Stimulated activated CD8-positive, alpha-beta memory T cell treated with anti-CD3 and anti-CD28 coated beads, Interleukin-15, amount 100 ng/mL, for 4 hours (primary cell): ENCODE measurements around the gene HECTD2.
"Not testable (repeated sequence)": the region's sequence is repeated elsewhere in the genome, so short reads cannot be mapped to it uniquely, and the experiment has no call there.

ENCODE experiments used
- DNase-seq, 2 donors: peaks; one replicate each; pipeline ENCODE4 v3.0.0-alpha.2; 2020; ENCODE audit warnings: low read depth in 2 of 2

The HECTD2 gene

DNA sequence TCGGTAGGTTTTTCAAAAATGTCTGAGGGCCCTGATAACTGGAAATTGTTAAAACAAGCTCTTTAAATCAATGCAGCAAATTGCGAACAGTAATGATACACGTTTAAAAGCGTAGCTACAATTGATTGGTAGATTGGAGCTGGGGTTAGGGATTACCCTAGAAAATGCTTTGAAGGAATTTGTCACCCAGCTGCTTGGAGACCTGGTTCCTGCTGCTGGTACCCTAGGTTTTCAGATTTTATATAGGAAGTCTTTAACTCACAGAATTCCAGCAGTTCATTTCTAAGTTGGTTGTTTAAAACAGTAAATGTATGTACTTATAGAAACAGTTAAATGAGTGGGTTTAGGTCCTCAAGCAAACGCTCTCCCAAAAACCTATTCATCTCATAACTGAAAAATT, 1.5 kb downstream of the HECTD2 start:
- no peak for DNase-seq

DNA sequence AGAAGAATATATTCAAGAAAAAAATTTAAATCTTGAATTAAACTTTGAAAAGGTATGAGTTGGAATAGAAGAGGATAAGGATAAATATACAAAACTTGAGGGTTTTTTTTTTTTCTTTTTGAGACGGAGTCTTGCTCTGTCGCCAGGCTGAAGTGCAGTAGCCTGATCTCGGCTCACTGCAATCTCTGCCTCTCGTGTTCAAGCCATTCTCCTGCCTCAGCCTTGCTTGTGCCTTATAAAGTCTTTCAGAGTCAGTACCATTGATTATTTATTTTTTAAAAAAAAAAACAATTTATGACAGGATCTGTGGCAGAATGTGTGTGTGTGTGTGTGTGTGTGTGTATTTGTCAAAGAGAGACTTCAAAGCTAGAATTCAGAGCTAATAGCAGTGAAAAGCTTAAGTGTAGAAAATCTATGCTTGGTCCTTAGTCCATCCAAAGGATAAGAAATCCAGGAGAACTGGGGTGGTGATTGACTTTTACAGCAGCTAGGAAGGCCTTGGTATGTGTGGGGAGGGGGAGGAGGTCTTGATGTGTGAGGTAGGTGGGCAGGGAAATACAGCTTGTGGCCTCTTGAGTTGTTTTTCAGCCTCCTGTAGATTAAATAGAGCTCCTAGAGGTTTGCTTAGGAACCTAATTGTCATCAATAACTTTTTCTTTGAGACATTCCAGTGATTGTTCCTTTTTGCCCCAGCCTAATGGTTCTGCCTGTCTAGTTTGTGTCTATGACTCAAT, 2.4 kb downstream of the HECTD2 start:
- no peak for DNase-seq

DNA sequence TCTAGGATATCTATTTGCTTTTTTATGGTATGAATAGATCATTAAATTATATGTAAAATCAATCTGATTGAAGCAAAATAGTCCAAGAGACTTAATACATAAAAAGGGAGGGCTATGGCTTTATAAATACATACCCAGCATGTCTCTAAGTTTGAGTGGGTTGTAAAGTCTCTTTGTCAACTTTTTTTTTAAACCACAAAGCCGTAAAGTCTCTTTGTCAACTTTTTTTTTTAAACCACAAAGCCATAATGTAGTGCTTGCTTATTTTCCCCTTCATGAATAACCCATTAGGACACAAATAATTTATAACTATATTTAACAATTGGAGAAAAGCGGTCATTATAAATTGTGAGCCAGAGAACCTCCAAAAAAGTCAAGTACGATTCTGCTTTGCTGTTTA, 5.7 kb downstream of the HECTD2 start:
- DNase-seq, result no peak

DNA sequence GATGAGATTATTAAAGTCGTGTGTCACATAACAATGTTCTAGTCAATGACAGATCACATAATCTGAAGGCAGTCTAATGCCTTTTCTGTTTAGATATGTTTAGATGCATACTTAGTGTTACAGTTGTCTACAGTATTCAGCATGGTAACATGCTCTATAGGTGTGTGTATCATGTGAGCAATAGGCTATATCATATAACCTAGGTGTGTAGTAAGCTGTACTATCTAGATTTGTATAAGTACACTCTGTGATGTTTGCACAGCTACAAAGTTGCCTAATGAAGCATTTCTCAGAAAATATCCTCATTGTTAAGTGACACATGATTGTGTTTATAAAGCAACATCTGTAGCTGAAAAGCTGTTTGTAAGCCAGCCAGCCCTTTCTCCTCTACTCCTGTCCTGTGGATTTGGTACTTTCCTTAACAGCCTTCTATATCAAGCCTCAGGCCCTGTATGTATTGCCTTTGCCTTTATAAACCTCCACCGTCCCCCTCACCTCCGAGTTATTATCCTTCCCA, 6.3 kb downstream of the HECTD2 start:
- DNase-seq, result no peak

DNA sequence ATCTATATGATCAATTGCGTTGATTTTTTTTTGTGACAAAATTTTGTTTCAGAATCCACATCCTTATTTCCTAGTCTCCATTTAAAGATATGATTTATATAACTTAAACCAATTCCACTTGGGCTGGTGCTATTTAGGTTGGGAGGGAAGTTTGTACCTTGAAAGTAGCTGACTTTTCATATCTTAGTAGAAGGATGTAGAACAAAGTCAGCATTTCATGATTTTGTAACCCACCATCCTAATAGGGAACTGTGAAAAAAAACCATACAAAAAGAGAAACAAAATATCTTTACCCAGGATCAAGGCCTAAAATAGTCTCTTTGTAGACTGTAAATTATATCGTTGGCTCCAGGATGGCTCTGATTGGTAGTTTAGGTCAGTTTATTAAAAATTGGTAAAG, 8.3 kb downstream of the HECTD2 start:
- DNase-seq, result no peak

DNA sequence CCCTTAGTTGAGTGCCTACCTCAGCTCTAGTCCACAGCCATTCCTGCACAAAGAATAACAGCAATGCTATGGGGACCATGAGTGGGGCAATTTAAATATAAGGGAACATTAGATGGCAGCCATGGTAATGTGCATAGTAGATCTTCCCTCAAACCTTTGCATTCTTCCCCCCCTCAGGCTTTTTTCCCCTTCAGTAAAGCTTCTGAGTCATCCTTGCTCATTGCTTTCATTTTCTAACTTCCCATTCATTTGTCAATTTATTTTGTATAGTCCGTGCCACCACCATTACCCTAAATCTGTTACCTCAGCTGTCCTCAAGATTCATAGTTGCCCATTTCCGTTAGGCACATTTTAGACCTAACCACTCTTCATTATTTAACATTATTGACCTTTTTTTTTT, 10.7 kb downstream of the HECTD2 start:
- no peak for DNase-seq

DNA sequence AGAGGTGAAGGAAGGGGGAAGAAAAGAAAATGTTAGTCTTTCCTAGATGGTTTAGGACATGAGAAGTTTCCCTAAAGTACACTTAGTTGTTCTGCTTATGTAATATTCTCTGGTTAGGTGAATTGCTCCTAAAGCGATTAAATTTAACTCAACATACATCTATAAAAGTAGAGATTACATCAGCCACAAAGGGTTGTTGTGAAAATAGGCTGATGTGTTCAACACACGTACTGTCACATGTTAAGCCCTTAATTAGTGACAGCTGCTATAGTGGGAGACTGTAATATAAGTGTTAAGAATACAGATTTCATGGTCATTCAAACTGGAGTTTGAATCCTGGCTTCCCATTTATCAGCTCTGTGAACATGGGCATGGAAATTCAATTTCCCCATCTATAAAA, 12.8 kb downstream of the HECTD2 start:
- DNase-seq, result no peak

DNA sequence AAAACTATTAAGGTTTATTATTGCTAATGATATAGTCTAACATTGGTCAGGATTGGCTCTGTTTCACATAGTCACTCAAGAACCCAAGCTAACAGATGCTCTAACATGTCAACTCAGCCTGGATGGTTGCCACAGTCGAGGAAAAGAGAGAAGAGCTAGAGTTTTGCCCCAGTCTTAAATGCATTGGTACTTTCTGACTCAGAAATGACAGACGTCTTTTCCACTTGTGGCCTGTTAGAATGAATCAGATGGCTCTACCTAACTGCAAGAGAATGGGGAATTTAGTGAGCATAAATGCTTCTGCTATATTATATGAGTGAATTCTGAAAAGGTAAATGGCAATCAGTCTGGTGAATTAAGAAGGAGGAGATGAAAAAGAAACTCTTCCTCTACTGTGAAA, 13.9 kb downstream of the HECTD2 start:
- no peak for DNase-seq

DNA sequence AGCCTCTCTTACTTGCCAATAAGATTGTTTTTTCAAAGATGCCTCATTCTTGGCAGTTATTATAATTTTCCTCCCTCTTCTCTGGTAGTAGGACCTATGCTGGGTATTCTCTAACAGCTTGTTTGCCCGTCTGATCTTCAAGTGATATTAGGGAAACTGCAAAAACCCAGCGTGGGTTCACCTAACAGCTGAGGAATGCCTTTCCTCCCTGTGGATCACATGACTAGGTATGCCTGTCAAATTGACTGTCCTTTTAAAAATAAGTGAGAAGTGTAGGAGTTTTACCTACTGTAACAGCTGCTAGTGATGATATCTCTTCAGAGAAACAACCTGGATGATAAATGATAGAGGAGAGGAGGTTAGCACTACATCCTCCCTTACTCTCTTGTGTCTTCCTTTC, 22.0 kb downstream of the HECTD2 start:
- DNase-seq, result no peak

DNA sequence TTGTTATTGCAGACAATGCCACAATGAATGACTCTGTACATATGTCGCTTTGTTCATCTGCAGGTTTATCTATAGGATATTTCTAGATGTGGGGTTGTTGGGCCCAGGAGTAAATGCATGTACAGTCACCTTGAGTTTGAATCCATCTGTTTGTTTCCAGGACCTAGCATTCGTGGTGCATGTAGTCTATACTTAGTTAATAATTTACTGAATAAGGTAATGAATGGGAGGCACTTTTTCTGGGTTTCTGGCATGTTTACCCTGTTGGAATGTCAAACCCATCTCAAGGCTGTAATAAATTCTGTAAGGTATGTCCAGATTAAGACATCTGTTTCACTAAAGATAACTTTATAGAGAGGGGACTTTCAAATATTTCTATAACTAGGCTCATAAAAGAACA, 23.5 kb downstream of the HECTD2 start:
- no peak for DNase-seq

DNA sequence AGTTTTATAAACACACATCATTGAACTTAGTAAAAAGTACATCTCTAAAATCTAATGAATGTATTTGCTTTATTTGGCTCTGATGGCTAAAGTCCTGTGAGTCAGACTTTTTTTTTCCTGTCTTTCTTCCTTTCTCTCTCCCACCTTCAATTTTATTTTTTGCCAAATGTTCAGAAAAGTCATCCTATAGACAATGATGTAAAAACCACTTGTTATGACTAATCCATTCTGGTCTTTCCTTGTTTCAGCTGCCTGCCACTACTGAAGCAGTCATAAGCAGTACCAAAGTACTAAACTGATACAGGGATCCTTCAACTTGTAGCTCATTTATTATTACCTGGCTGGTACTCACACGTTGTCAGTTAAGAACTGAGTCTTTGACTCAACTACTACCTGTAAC, 23.9 kb downstream of the HECTD2 start:
- DNase-seq, result no peak

DNA sequence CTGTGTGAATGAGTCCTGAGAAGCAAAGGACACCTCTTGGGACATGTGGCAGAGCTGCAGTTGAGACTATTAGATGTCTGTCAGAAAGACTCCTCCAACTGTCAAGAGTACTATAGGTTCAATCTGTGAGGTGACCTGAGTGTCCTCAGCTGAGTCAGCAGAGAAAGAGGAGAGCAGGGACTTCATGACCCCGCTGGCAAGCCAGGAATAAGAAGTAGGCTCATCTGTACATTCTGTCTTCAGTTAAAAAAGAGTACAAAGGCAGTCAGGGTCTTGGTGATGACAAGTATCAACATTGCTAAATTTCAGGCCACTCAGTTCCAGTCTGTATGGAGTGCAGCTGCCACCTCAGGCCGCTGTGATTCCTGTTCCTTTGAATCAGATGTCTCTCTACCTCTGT, 25.1 kb downstream of the HECTD2 start:
- DNase-seq, result no peak

DNA sequence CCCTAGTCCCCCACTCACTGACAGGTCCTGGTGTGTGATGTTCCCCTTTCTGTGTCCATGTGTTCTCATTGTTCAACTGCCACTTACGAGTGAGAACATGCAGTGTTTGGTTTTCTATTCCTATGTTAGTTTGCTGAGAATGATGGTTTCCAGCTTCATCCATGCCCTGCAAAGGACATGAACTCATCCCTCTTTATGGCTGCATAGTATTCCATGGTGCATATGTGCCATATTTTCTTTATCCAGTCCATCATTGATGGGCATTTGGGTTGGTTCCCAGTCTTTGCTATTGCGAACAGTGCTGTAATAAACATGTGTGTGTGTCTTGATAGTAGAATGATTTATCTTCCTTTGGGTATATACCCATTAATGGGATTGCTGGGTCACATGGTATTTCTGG, 28.1 kb downstream of the HECTD2 start:
- not testable (repeated sequence) for DNase-seq

DNA sequence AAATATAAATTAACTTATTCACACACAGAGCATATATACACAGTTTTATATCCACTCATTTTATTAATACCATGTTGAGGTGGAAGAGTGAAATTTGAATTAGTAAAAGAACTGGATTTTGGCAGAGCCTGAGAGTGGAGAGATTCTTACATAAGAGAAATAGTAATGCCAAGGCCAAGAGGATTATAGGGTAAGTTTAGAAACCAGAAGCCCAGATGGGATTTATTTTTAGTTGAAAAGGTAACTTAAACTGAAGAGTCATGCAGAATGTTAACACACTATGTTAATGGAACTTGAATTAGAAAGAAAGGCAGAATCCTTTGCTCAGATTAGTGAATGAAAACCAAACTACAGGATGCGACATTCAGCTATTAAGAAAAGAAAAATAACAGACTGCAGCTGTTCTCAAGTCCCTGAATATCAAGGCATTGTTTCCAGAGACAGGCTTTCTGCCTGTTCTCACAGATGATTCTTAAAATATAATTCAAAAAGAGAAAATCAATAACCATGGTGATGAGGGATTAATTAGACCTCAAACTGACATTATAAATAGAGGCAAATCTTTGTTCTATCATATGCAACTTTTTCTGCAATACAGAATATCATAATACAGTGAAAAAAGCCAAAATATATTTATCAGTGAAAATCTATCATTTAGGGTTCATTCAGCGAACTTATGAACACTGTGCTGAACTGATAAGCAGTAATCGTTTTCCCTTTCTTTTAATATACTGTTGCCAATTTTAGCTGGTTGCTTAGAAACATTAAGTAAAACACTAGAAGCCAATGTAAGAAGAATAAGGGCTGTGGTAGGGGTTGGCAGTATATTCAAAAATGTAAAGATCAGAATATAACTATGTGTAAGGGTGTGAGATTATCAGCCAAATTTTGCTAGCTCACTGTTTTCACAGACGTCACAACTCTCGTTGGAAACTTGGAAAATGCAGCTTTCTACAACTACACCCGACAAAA, 34.4 kb downstream of the HECTD2 start:
- no peak for DNase-seq

DNA sequence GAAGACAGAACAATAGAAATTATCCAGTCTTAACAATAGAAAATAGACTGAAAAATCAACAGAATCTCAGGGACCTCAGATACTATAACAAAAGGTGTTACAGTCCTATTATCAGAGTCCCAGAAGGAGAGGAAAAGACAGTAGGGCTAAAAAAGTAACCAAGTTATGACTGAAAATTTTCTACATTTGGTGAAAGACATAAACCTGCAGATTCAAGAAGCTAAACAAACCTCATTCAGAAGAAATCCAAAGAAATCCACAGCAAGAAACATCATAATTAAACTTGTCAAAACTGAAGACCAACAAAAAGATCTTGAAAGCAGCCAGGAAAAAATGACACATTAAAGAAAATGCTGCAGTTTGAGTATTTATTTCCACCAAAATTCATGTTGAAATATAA, 41.9 kb downstream of the HECTD2 start:
- no peak for DNase-seq

DNA sequence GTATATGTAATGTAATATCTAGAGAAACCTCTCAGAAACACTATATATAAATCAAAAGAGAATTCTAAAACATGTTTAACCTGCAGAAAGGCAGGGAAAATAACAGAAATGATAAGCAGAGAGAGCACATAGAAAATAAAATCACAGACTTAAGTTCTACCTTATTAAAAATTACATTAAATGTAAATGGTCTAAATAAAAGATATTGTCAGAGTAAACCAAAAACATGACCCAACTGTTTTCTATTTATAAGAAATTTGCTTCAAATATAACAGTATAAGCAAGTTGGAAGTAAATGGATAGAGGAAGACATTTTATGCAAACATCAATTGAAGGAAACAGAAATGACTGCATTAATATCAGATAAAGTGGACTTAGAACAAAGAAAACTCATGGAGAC, 43.4 kb downstream of the HECTD2 start:
- DNase-seq, result no peak

DNA sequence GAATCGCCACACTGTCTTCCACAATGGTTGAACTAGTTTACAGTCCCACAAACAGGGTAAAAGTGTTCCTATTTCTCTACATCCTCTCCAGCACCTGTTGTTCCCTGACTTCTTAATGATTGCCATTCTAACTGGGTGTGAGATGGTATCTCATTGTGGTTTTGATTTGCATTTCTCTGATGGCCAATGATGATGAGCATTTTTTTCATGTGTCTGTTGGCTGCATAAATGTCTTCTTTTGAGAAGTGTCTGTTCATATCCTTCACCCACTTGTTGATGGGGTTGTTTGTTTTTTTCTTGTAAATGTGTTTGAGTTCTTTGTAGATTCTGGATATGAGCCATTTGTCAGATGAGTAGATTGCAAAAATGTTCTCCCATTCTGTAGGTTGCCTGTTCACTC, 45.0 kb downstream of the HECTD2 start:
- DNase-seq, result not testable (repeated sequence)

DNA sequence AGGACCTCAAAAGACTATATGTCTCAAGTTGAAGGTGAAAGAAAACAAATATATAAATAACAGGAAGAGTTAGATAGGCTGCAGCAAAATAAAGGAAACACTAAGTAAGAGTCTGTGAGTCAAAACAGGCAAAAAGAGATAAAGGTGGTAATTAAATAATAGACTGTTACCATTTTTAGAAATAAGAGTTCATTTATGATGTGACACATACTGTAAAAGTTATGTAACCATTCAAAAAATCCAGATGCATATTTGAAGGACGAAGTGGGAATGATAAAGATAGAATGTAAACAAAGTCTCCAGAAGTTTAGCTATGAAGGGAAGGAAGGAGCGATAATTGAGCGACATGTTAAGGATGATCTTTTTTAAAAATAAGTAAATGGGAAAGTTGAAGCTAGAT, 50.5 kb downstream of the HECTD2 start:
- no peak for DNase-seq

DNA sequence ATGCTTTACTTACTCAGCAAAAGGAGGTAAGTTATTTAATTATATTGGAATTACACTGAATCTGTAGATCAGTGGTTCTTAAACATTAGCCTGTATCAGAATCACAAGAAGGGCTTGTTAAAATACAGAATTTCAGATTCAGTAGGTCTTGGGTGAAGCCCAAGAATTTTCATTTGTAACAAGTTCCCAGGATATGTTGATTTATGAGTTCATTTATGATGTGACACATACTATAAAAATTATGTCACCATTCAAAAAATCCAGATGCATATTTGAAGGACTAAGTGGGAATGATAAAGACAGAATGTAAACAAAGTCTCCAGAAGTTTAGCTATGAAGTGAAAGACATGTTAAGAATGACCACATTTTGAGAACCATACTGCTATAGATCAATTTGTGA, 52.3 kb downstream of the HECTD2 start:
- DNase-seq, result no peak

DNA sequence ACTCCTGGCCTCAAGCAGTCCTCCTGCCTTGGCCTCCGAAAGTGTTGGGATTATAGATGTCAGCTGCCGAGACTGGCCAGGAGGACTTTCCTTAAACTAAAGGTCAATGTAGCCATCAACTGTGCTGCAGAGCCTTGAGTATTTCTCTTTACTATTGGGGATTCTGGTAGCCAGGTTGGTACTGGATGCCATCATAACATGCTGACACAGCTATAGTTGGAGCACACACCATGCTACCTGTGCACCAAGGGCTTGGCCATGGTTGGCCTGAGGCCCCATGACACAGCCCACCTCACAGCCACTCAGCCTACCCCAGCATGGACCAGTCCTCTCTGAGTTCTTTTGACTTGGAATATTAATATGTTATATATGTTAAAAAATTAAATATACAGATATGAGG, 54.4 kb downstream of the HECTD2 start:
- DNase-seq, result no peak

DNA sequence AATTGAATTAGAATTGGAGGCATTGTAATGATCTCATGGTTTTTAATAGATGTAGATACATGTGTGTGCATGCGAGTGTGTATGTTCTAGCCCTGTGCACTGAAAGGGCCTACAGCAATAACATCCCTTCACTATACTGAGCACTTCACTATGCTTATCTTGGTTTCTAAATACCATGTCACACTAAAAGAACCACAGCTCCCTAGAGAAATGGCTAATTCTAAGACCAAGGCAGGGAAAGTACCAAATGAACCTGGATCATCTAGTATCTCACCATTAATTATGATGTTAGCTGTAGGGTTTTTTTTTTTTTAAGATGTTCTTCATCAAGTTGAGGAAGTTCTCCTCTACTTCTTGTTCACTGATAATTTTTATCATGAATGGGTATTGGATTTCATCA, 55.1 kb downstream of the HECTD2 start:
- DNase-seq, result no peak

DNA sequence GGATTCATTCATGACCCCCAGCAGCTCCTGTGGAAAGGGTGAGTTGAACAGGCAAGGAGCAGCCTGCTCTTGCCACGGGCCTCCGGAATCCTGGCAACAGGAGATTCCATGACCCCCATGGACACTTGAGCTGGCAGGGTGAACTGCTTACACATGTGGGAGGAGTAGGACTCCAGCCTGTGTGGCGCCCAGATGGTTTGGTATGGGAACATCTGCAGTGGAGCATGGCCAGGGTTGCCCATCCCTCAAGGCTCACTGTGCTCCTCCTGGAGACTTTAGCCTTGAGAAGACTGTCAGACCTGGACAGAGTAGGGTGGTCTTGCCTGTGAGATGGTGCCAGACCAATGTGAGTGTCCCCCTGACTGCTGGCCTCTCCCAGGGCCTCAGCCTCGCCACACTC, 57.0 kb downstream of the HECTD2 start:
- DNase-seq, result no peak

DNA sequence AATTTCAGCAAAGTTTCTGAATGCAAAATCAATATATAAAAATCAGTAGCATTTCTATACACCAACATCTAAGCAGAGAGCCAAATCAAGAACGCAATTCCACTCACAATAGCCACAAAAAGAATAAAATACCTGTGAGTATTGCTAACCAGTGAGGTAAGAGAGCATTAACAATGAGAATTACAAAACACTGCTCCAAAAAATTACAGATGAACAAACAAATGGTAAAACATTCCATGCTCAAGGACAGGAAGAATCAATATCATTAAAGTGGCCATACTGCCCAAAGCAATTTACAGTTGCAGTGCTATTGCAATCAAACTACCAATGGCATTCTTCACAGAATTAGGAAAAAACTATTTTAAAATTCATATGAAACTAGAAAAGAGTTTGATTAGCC, 61.5 kb downstream of the HECTD2 start:
- no peak for DNase-seq
